ENCODE data around the gene SPTSSB. TPM values are rescaled to one million over a fixed set of nuclear protein-coding genes. Genes with fewer than 3 reads are reported as not detected.

The SPTSSB gene
- total RNA-seq, 1 donor from 2014 or later: not detected

DNA sequence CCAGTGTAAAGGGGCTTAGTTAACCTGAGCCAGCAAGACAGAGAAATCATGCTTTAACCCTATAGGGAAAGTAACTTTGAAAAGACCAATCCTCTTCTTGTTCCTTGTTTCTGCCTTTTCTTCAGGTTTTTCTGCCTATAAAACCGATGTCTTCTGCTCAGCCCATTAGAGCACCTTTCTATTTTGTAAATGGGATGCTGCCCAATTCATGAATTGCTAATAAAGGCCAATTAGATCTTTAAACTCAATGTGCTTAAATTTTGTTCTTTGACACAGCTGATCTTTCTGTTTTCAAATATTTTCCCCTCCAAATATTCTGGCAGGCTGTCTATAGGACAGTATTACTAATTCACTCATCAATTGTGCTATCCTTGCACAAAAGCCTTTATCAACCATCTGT is 33.8 kb upstream of the SPTSSB start:
- Mint-ChIP-seq H3K27me3 (peaks cover 40% of the 10 kb centered on the region), H3K9me3 (no peaks in the 10 kb centered on the region), H3K36me3 (ENCODE audit: low read depth) (no peaks in the 10 kb centered on the region), H3K4me1 (peaks cover 3% of the 10 kb centered on the region), H3K27ac (no peak overlapping the region), H3K4me3 (no peak overlapping the region)
- DNase-seq: no peak
- intact Hi-C loops (cut with micrococcal nuclease): loop anchor here (5.0 kb wide), 2 partner anchors 133 to 448 kb away; no protein-coding TSS in a partner anchor

DNA sequence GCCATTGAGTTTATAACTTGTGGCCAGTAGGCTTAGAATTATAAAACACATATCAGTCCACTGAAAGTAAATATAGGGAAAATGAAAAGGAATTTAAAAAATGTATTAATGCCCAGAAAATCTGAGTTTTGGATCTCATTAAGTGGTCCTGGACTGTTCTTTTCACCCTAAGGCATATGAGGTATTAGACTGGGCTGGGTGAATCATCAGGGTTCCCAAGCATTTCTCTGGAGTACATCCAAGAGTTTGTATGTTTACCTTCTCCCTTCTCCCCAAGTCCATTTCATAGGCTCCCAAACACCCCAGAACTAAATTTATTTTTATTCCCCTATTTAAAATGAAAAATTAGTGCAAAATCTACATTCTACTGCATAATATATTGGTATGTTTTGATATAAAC is 31.9 kb upstream of the SPTSSB start:
- Mint-ChIP-seq H3K9me3 (peaks cover 6% of the 10 kb centered on the region), H3K27me3 (peaks cover 46% of the 10 kb centered on the region), H3K4me3 (no peak overlapping the region), H3K36me3 (ENCODE audit: low read depth) (no peaks in the 10 kb centered on the region), H3K4me1 (peaks cover 3% of the 10 kb centered on the region), H3K27ac (no peak overlapping the region)
- intact Hi-C loops (cut with micrococcal nuclease): no loop called here
- DNase-seq: no peak

DNA sequence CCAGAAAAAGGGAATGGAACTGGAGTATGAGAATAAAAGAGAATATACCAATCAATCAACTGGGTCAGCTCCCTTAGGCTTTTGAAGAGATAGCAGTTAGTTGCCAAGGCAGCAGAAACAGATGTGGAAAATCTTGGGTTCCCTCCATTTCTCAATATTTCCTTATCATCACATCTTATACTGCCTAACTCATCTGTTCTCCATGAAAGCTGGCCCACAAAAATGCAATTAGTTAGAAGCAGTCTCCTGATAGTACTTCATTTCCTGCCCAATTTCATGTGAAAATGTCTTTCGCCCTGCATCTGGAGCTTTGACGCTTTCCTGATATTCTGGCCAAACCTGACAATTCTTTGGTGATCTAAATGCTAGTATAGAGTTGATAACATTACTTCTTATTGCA is 30.1 kb upstream of the SPTSSB start:
- Mint-ChIP-seq H3K4me1 (no peaks in the 10 kb centered on the region), H3K27me3 (peaks cover 59% of the 10 kb centered on the region), H3K9me3 (peaks cover 25% of the 10 kb centered on the region), H3K36me3 (ENCODE audit: low read depth) (no peaks in the 10 kb centered on the region), H3K27ac (no peak overlapping the region), H3K4me3 (no peak overlapping the region)
- DNase-seq: no peak
- intact Hi-C loops (cut with micrococcal nuclease): no loop called here

DNA sequence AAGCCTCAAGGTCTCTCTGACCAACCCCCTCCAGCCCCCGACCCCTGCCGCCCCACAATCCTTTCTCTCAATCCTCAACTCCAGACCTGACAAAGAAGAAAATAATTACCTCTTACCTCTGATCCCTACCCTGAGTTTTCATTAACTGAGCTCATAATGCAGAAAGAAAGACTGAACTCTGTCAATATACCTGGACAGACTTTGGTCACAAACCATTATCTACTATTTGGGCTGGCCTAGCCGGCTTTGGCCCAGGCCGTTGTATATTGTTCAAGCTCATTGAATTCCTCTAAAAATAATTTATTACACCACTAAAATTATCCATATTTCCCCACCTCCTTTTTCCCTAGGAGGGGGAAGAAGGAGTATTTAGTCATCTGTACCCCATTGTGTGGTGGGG is 29.3 kb upstream of the SPTSSB start:
- no peak for DNase-seq
- Mint-ChIP-seq H3K27ac (no peak overlapping the region), H3K36me3 (ENCODE audit: low read depth) (no peaks in the 10 kb centered on the region), H3K9me3 (peaks cover 25% of the 10 kb centered on the region), H3K27me3 (peaks cover 57% of the 10 kb centered on the region), H3K4me3 (no peak overlapping the region), H3K4me1 (peaks cover under 1% of the 10 kb centered on the region)
- intact Hi-C loops (cut with micrococcal nuclease): no loop called here

DNA sequence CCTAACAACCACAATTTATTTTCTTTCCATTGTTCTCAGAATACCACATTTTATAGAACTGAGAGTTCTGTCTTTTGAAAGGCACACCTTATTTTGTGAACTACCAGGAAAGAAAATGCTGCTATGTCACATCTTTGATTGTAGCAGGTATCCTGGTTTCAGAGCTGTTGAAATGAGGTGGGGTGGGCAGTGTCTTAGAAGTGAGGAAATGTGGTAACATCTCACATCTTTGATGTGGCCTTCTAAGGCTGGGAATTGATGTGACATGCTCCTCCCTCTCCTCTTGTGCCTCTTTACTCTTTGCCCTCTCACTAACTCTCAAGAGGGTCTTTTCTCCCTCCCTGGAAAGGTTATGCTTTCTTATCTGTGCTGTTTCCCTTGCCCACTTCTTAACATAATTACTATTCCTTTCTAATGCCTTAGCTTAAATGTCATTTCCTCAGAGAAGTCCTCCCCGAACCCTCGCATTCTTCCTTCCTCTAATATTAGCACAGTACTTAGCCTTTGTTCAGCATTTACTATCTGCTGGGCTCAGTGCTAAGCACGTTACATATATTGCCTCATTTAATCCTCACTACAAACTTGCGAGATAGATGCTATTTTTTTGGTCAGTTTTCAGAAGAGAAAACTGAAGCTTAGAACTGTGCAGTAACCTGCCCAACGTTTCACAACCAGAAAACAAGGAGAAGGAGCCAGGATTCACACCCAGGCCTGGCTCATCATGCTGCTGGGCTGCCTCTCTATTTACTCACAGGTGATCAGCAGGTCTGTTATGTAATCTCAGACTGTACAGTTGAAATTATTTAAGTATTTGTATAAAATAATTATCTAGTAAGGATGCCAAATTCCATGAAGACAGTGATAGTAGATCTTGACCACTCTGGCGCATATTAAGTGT is 24.0 kb upstream of the SPTSSB start:
- H3K4me3 Mint-ChIP-seq: peak overlapping the region; percentile 39
- H3K27ac Mint-ChIP-seq: no peak overlapping the region
- no peaks in the 10 kb centered on the region for H3K36me3 Mint-ChIP-seq (ENCODE audit: low read depth)
- peaks cover 25% of the 10 kb centered on the region for H3K9me3 Mint-ChIP-seq
- peak; percentile 75 for DNase-seq
- intact Hi-C loops (cut with micrococcal nuclease): no loop called here
- H3K4me1 Mint-ChIP-seq: peaks cover 19% of the 10 kb centered on the region
- H3K27me3 Mint-ChIP-seq: peaks cover 52% of the 10 kb centered on the region

DNA sequence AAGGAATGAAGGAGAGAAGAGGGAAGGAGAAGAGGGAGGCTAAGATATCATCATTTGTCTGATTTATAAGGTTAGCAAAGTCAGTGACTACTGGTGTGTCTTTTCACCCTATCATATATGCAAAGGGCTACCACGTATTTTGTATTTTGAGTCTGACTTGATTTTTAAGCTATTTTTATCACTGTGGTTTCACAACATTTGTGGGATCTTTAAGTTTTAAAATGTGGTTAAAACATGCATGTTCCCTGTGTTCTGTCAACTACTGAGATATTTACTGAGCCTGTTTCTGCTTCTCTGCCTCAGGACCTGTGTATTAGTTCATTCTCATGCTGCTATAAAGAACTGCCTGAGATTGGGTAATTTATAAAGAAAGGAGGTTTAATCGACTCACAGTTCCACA is 22.5 kb upstream of the SPTSSB start:
- no peak overlapping the region for H3K27ac Mint-ChIP-seq
- intact Hi-C loops (cut with micrococcal nuclease): no loop called here
- peaks cover 27% of the 10 kb centered on the region for H3K9me3 Mint-ChIP-seq
- H3K4me3 Mint-ChIP-seq: no peak overlapping the region
- no peak for DNase-seq
- H3K27me3 Mint-ChIP-seq: peaks cover 55% of the 10 kb centered on the region
- no peaks in the 10 kb centered on the region for H3K36me3 Mint-ChIP-seq (ENCODE audit: low read depth)
- peaks cover 19% of the 10 kb centered on the region for H3K4me1 Mint-ChIP-seq

DNA sequence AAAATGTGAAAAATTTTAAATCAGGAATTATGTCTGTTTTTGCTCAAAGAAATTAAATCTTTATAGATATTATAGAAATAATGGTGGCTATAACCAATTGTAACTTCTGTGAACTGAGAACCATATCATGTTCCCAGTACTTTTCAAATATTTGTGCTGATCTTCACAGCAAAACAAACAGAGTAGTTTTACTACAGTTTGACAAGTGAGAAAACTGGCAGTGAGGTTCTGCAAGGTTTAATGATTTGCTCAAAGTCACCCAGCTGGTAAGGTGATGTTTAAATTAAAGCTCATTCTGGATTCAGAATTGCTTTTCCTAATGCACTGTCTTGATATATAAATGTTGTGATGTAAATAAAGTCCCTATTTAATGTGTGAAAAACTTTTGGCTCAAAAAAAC is 22.0 kb upstream of the SPTSSB start:
- H3K4me1 Mint-ChIP-seq: peaks cover 19% of the 10 kb centered on the region
- peaks cover 23% of the 10 kb centered on the region for H3K9me3 Mint-ChIP-seq
- DNase-seq: no peak
- H3K4me3 Mint-ChIP-seq: no peak overlapping the region
- intact Hi-C loops (cut with micrococcal nuclease): no loop called here
- H3K36me3 Mint-ChIP-seq (ENCODE audit: low read depth): no peaks in the 10 kb centered on the region
- no peak overlapping the region for H3K27ac Mint-ChIP-seq
- H3K27me3 Mint-ChIP-seq: peaks cover 54% of the 10 kb centered on the region

DNA sequence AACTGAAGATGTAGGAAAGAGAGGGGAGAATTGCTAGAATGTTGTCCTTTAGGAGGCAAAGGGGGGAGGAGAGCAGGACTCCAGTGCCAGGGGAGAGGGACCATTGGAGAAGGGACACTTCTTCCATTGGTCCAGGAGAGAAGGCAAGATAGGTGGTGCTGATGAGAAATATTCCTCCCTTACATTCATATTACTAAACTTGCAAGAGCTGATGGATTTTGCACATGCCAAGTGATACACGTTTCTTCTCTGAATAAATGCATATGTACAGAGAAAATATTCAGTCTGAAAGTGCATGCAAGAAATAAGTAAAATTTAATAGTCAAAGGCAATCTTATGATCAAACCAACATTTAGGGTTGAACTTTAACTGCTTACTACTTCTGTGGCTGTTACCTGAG is 21.5 kb upstream of the SPTSSB start:
- intact Hi-C loops (cut with micrococcal nuclease): no loop called here
- Mint-ChIP-seq H3K27ac (no peak overlapping the region), H3K9me3 (peaks cover 19% of the 10 kb centered on the region), H3K4me3 (no peak overlapping the region), H3K36me3 (ENCODE audit: low read depth) (no peaks in the 10 kb centered on the region), H3K27me3 (peaks cover 49% of the 10 kb centered on the region), H3K4me1 (peaks cover 19% of the 10 kb centered on the region)
- no peak for DNase-seq

DNA sequence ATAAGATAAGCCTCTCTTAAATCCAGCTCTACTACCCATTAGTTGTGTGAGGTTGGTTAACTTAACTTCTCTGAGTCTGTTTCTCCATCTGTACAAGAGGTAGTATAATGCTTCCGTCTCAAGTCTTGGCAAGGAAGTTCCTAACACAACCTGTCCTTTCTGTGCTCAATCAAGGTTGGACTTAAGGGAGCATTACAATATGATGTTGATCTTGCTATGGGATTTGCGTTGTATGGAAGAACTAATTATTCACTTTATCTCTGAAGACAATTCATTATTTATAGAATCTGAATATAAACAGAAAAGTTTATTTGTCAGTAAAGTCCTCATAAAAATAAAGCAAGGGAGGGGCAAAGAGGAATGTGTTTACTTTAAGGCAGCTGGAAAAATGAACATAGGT is 18.9 kb upstream of the SPTSSB start:
- H3K27me3 Mint-ChIP-seq: peaks cover 46% of the 10 kb centered on the region
- no peak overlapping the region for H3K4me3 Mint-ChIP-seq
- H3K27ac Mint-ChIP-seq: no peak overlapping the region
- peaks cover 15% of the 10 kb centered on the region for H3K4me1 Mint-ChIP-seq
- DNase-seq: no peak
- no peaks in the 10 kb centered on the region for H3K36me3 Mint-ChIP-seq (ENCODE audit: low read depth)
- intact Hi-C loops (cut with micrococcal nuclease): no loop called here
- H3K9me3 Mint-ChIP-seq: peaks cover 4% of the 10 kb centered on the region

DNA sequence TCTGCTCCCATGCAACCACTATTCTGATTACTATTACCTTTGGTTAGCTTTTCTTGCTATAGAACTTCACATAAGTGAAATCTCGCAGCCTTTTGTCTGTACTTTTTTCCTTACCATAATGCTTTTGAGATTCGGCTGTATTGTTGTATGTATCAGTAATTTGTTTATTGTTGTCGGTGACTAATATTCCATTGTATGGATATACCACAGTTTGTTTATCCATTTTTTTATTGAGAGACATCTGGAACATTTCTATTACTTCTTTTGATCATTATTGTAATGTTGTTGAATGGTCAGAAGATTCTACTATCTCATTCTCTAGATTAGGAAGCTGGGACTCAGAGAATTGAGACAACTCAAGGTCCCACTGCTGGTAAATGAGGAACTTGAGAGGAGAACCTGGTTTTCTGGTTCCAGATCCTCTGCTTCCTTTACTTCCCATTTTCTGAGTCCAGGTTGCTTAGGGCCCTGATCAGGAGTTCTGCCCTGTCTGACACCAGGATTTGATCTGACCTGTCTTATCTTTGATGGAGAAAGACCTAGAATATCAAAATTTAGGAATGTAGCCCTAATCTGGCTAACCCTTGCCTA is 18.2 kb upstream of the SPTSSB start:
- Mint-ChIP-seq H3K9me3 (peaks cover 4% of the 10 kb centered on the region), H3K27me3 (peaks cover 48% of the 10 kb centered on the region), H3K4me3 (no peak overlapping the region), H3K4me1 (peaks cover 8% of the 10 kb centered on the region), H3K36me3 (ENCODE audit: low read depth) (no peaks in the 10 kb centered on the region), H3K27ac (no peak overlapping the region)
- DNase-seq: no peak
- intact Hi-C loops (cut with micrococcal nuclease): no loop called here

DNA sequence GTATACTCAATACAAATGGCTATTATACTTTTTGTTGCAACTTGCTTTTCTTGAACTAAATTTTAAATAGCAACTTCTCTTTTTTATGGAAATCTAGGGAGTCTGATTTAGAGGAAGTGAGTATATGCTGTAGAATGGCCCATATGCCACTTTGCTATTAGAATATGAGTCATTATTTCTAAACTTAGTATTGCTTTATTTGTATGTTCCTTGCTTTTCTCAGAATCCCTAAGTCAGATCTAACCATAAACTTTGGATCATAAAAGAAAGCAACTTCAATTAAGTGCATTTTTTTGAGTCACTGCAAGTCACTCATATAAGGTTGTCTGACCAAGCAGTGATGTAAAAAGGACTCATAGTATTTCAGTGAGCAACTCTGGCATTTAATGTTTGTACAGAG is 17.5 kb upstream of the SPTSSB start:
- intact Hi-C loops (cut with micrococcal nuclease): no loop called here
- DNase-seq: no peak
- Mint-ChIP-seq H3K4me1 (peaks cover 3% of the 10 kb centered on the region), H3K9me3 (peaks cover 4% of the 10 kb centered on the region), H3K27ac (no peak overlapping the region), H3K36me3 (ENCODE audit: low read depth) (no peaks in the 10 kb centered on the region), H3K27me3 (peaks cover 53% of the 10 kb centered on the region), H3K4me3 (no peak overlapping the region)

DNA sequence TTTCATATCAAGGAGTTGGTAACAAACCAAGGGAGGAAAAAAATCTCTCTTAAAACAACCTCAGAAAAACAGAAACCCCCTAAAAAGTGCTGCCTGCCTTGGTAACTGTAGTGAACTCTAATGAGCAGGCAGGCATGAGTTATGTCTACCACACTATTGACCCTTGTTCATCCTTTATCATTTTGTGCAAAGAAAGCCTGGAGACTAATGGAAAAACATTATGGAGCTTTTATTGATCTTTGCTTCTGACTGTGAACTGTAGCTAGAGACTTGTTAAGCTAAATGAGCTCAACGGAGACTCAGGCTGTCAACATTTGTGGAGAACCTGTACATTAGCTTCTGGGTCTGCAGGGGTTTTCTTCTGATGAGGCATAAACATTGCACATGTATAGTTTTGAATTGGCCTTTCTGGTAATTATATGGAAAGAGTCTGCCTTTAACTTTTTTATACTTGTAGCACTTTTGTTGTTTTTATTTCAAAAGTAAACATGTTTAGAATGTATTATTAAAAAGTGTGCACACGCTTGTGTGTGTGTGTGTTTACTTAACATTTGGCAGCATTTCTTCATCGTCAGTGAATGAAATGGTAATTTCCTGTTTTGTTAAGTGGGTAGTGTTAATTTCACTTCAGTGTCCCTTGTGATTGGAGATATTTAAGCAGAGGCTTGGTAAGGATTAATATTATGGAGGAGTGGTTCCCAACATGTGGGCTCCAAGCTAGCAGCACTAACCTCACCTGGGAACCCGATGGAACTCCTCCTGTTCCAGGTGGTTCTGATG is 15.9 kb upstream of the SPTSSB start:
- Mint-ChIP-seq H3K36me3 (ENCODE audit: low read depth) (no peaks in the 10 kb centered on the region), H3K4me3 (no peak overlapping the region), H3K27me3 (peaks cover 56% of the 10 kb centered on the region), H3K9me3 (peaks cover 4% of the 10 kb centered on the region), H3K27ac (no peak overlapping the region), H3K4me1 (no peaks in the 10 kb centered on the region)
- intact Hi-C loops (cut with micrococcal nuclease): no loop called here
- DNase-seq: no peak

DNA sequence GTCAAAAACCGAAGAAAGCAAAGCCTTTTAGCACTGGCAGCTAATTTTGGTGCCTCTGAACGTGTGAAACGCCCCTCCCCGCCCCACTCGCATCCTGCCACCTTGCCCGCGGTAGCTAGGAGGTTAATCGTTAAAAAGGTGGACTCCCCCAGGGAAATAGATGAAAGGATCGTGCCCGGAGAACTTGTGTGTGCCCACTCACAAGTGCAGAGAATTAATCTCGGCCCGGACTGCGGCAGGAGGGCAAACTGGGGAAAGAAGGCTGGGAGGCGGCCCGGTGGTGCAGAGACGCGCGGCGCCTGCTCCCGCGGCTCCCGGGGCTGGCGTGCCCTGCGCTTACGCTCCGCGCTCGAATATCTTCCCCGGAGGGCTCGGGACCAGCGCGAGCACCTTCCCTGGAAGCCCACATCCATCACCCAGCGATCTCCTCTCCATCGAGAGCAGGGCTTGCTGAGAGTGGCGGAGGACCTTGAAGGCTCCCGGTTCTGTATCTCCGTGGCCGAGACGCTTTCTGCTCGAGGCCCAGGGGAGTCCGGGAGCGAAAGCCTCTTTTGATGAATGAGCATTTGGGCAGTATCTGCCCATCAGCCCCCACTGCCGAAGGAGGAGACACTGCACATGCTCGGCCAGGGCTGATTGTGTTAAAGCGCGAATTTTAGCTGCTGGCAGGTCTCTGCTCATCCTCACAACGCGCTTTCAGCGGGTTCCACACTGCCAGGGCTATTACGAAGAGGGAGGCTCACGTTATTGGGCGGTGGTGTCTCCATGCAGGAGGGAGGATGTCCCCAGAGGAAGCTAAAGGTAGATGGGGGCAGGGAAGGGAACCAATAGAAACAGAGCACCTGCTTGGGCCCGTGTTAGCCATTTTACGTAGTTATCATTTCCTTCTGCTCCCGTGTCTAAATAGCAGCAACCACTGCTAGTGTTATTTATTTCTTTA is 1.3 kb upstream of the SPTSSB start:
- Mint-ChIP-seq H3K9me3 (no peaks in the 10 kb centered on the region), H3K36me3 (ENCODE audit: low read depth) (no peaks in the 10 kb centered on the region), H3K27me3 (peaks cover 72% of the 10 kb centered on the region), H3K27ac (no peak overlapping the region), H3K4me1 (peaks cover 10% of the 10 kb centered on the region), H3K4me3 (peak overlapping the region; percentile 84)
- DNase-seq: no peak
- intact Hi-C loops (cut with micrococcal nuclease): no loop called here

Measured in activated CD4-positive, alpha-beta T cell treated with anti-CD3 and anti-CD28 coated beads, Interleukin-2, amount 10 ng/mL, durations not matched to agents 24 days and 14 days (primary cell).